ENCODE results near the gene WDFY2. TPM values are rescaled to one million over a fixed set of nuclear protein-coding genes. Genes with fewer than 3 reads are reported as not detected.

The WDFY2 gene
- total RNA-seq, 1 donor from 2014 or later = 43.0 TPM

DNA sequence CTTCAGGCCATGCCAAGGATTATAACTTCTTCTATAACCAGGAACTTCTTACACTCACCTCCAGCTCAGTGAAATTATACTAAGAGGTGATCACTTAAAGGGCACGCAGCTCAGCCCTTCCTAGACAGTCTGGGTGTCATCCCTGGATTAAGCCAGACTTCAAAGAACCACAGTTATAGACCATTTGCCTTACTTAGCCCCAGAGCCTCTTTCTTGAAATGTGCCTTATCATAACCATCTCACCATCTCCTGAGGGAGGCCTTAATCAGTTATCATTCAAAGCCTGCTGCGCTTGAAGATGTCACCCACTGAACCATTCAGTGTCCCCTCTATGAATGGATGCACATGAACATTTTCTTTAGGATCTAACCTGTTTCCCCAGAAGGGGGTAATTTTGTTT, 229.8 kb downstream of the WDFY2 start:
- H3K4me1 Mint-ChIP-seq (ENCODE audit: low read depth, unreplicated experiment) = peaks cover 53% of the 10 kb centered on the region
- H3K9me3 Mint-ChIP-seq (ENCODE audit: unreplicated experiment) = peaks cover 1% of the 10 kb centered on the region
- no peak overlapping the region for H3K27ac Mint-ChIP-seq (ENCODE audit: unreplicated experiment)
- no peak overlapping the region for H3K4me3 Mint-ChIP-seq (ENCODE audit: unreplicated experiment)
- no peak for DNase-seq
- TF ChIP-seq, protein P1, sequence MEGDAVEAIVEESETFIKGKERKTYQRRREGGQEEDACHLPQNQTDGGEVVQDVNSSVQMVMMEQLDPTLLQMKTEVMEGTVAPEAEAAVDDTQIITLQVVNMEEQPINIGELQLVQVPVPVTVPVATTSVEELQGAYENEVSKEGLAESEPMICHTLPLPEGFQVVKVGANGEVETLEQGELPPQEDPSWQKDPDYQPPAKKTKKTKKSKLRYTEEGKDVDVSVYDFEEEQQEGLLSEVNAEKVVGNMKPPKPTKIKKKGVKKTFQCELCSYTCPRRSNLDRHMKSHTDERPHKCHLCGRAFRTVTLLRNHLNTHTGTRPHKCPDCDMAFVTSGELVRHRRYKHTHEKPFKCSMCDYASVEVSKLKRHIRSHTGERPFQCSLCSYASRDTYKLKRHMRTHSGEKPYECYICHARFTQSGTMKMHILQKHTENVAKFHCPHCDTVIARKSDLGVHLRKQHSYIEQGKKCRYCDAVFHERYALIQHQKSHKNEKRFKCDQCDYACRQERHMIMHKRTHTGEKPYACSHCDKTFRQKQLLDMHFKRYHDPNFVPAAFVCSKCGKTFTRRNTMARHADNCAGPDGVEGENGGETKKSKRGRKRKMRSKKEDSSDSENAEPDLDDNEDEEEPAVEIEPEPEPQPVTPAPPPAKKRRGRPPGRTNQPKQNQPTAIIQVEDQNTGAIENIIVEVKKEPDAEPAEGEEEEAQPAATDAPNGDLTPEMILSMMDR (IDR thresholded peaks at IDR 0.05; ENCODE audit: partially characterized antibody, unreplicated experiment) = no peak
- H3K36me3 Mint-ChIP-seq (ENCODE audit: unreplicated experiment) = no peaks in the 10 kb centered on the region
- peaks cover 8% of the 10 kb centered on the region for H3K27me3 Mint-ChIP-seq (ENCODE audit: unreplicated experiment)

DNA sequence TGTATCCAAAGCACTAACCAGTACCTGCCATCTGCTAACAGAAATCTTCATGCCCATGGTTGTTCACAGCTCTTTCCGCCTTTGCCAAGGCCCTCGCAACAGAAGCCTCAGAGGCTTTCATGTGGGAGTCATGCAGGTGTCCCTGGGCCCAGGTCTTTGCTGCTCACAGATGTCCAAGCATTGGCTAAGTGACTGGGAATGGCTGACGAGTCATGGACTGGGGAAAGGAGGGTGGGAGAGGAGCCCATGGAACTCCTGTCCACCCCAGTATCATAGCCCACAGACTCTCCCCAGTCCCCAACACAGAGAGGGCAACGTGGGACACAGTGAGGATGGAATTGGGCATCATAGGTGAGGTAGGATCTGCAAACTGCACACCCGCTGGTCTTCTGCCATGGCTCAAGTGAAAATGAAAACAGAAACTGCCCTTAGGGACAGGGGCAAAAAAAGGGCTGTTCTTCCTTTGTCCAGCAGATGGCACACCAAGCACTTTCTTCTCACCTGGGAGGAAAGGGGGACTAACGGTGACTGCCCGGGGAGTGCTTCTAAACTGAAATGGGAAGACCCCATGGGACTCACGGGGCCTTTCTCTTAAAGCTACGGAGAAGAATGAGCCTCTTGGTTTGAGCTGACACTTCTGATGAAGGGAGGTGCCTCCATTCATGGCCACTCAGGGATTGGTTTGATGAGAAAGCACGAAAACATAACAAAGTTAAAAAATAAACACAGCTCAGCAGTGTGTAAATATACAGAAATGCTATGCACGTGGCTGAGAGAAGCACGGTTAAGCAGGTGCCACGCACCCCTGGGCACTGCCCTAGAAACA, 230.8 kb downstream of the WDFY2 start:
- TF ChIP-seq, protein P1 (IDR thresholded peaks at IDR 0.05; ENCODE audit: partially characterized antibody, unreplicated experiment) = peak; percentile 75
- no peak overlapping the region for H3K27ac Mint-ChIP-seq (ENCODE audit: unreplicated experiment)

DNA sequence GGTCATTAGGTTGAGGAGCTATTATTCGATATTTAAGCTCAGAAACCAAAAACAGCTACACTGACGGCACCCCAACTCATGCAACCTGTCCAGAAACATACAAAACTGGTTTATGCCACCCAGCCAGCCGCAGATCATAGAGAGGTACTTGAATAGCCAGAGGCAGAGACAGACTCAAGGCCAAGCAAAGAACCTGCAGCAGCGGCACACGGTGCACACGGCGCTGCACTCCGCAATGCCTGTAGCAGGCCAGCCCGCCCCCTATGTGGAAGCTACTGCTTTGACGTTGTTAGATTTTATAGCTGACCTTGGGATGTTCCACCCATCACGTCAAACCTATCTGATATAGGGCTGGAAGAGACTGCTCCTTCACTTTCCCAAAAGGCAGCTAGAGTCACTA, 231.6 kb downstream of the WDFY2 start:
- Mint-ChIP-seq H3K4me1 (ENCODE audit: low read depth, unreplicated experiment) (peaks cover 50% of the 10 kb centered on the region), H3K9me3 (ENCODE audit: unreplicated experiment) (no peaks in the 10 kb centered on the region), H3K36me3 (ENCODE audit: unreplicated experiment) (no peaks in the 10 kb centered on the region), H3K27me3 (ENCODE audit: unreplicated experiment) (peaks cover 7% of the 10 kb centered on the region), H3K27ac (ENCODE audit: unreplicated experiment) (no peak overlapping the region), H3K4me3 (ENCODE audit: unreplicated experiment) (no peak overlapping the region)
- DNase-seq = no peak
- TF ChIP-seq, protein P1 (IDR thresholded peaks at IDR 0.05; ENCODE audit: partially characterized antibody, unreplicated experiment) = no peak

More for the DNA sequence above, 230.8 kb downstream of the WDFY2 start:
- H3K27me3 Mint-ChIP-seq (ENCODE audit: unreplicated experiment) = peaks cover 8% of the 10 kb centered on the region
- DNase-seq = peak; percentile 70
- no peak overlapping the region for H3K4me3 Mint-ChIP-seq (ENCODE audit: unreplicated experiment)
- H3K36me3 Mint-ChIP-seq (ENCODE audit: unreplicated experiment) = no peaks in the 10 kb centered on the region
- H3K9me3 Mint-ChIP-seq (ENCODE audit: unreplicated experiment) = no peaks in the 10 kb centered on the region
- H3K4me1 Mint-ChIP-seq (ENCODE audit: low read depth, unreplicated experiment) = peaks cover 51% of the 10 kb centered on the region

DNA sequence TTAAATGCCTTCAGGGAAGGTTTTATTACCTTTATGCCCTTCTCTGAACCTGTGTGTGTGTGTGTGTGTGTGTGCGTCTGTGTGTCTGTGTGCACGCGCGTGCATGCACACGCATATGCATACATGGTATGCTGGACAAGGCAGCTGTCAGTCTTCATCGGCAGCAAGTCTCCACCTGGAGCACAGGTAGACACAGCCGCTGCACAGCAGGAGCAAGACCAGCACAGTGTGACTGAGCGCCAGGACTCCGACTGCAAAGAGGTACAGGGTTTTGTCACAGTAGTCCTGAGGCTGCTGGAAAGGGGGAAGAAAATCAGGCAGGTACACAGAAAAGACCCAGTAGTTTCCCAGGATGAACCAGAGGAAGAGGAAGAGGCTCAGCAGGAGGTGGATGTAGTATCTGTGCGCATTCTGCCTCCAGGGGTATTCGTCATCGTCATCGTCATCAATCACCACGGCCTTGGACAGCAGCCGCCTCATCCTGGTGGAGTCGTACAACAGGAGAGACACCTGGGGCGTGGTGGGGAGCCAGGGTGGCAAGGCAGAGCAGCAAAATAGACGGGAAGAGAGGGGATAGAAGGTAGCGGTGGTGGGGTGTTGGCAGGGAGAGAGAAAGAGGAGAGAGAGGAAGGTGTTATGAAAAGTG, 232.5 kb downstream of the WDFY2 start:
- Mint-ChIP-seq H3K9me3 (ENCODE audit: unreplicated experiment) (no peaks in the 10 kb centered on the region), H3K36me3 (ENCODE audit: unreplicated experiment) (no peaks in the 10 kb centered on the region), H3K27me3 (ENCODE audit: unreplicated experiment) (peaks cover 9% of the 10 kb centered on the region), H3K27ac (ENCODE audit: unreplicated experiment) (no peak overlapping the region), H3K4me1 (ENCODE audit: low read depth, unreplicated experiment) (peaks cover 49% of the 10 kb centered on the region), H3K4me3 (ENCODE audit: unreplicated experiment) (no peak overlapping the region)
- TF ChIP-seq, protein P1 (IDR thresholded peaks at IDR 0.05; ENCODE audit: partially characterized antibody, unreplicated experiment) = no peak
- DNase-seq = no peak

Small RNAs within 50 kb of the gene (microRNA-seq; reads per million reads assigned to microRNA genes)
- gene MIR4703 (ENCODE audit: unreplicated experiment) = not detected

Other genes starting within 250 kb of the WDFY2 start
- not detected for gene SERPINE3, start 244.8 kb upstream of the WDFY2 start, total RNA-seq (ENCODE audit: unreplicated experiment)
- gene INTS6, start 131.4 kb upstream of the WDFY2 start, total RNA-seq (ENCODE audit: unreplicated experiment) = 35.6 TPM
- 19.8 TPM for gene DHRS12, start 219.7 kb downstream of the WDFY2 start, total RNA-seq (ENCODE audit: unreplicated experiment)

Data from glutamatergic neuron (in vitro differentiated cells).